ENCODE data around the gene PEX13. TPM values are rescaled to one million over a fixed set of nuclear protein-coding genes. Genes with fewer than 3 reads are reported as not detected.

The PEX13 gene
- total and polyA plus RNA-seq, 10 of the 15 experiments (the other 5 are each of a cell fraction or from before 2014, with no cell fraction given): 2.6 to 27.6 (median 17.8) TPM

DNA sequence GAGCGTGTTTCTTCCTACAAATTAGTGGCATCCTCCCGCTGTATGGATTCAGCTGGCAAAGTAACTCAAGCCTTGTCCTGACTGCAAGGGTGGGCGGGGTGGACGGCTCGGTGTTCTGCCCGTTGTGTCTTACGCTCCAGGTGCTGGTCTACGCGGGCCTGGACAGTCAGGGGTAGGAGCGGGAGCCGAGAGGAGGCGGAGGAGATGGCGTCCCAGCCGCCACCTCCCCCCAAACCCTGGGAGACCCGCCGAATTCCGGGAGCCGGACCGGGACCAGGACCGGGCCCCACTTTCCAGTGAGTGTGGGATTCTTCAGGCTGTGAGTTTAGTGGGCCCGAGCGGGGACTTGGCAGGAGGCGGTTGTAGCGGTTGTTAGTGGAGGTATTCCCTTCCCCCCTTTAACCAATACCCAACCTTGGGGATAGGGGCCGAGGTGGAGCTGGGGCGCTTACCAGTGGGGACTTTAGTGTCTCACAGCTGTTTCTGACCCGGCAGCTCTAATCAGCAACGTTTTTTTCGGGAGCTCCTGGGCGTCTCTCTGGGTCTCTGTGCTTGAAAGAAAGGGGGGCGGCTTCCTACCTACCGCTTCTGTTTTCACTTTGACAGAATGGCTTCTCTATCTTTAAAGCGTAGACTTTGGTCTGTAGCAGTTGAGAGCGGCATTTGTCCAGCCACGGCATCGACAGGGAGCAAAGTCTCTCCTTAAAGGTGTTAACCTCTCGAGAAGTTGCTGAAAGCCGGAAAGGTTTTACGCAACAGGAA is at the start of gene PEX13, which contains the start of gene PUS10 (continued):
- TF ChIP-seq, protein P1, sequence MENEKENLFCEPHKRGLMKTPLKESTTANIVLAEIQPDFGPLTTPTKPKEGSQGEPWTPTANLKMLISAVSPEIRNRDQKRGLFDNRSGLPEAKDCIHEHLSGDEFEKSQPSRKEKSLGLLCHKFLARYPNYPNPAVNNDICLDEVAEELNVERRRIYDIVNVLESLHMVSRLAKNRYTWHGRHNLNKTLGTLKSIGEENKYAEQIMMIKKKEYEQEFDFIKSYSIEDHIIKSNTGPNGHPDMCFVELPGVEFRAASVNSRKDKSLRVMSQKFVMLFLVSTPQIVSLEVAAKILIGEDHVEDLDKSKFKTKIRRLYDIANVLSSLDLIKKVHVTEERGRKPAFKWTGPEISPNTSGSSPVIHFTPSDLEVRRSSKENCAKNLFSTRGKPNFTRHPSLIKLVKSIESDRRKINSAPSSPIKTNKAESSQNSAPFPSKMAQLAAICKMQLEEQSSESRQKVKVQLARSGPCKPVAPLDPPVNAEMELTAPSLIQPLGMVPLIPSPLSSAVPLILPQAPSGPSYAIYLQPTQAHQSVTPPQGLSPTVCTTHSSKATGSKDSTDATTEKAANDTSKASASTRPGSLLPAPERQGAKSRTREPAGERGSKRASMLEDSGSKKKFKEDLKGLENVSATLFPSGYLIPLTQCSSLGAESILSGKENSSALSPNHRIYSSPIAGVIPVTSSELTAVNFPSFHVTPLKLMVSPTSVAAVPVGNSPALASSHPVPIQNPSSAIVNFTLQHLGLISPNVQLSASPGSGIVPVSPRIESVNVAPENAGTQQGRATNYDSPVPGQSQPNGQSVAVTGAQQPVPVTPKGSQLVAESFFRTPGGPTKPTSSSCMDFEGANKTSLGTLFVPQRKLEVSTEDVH (IDR thresholded peaks at IDR 0.05; ENCODE audit: low read depth, partially characterized antibody): no peak
- TF ChIP-seq TAF1 (IDR thresholded peaks at IDR 0.05; ENCODE audit: borderline replicate concordance, low read depth, low read length) (peak; percentile 46; the same call in 1 of the 2 replicates), IKZF1 (conservative IDR thresholded peaks at IDR 0.05) (peak; percentile 80), RAD51 (IDR thresholded peaks at IDR 0.05) (peak; percentile 89), GATAD2B (conservative IDR thresholded peaks at IDR 0.05; ENCODE audit: low read depth) (peak; percentile 67), BMI1 (IDR thresholded peaks at IDR 0.05; ENCODE audit: borderline replicate concordance) (no peak), YY1 (IDR thresholded peaks at IDR 0.05; ENCODE audit: low read depth, low read length) (peak; percentile 82), NR2C1 (IDR thresholded peaks at IDR 0.05) (no peak), TCF3 (IDR thresholded peaks at IDR 0.05; ENCODE audit: borderline replicate concordance, insufficient read depth, low read depth, low read length) (no peak), SP1 (IDR thresholded peaks at IDR 0.05; ENCODE audit: low read depth, low read length) (peak; percentile 41), EP300 (IDR thresholded peaks at IDR 0.05; ENCODE audit: borderline replicate concordance in 1 of 2, control insufficient read depth in 1 of 2, low read depth in 2 of 2, low read length in 2 of 2) (no peak), ZSCAN29 (IDR thresholded peaks at IDR 0.05) (peak; percentile 100)
- TF ChIP-seq, protein P2, sequence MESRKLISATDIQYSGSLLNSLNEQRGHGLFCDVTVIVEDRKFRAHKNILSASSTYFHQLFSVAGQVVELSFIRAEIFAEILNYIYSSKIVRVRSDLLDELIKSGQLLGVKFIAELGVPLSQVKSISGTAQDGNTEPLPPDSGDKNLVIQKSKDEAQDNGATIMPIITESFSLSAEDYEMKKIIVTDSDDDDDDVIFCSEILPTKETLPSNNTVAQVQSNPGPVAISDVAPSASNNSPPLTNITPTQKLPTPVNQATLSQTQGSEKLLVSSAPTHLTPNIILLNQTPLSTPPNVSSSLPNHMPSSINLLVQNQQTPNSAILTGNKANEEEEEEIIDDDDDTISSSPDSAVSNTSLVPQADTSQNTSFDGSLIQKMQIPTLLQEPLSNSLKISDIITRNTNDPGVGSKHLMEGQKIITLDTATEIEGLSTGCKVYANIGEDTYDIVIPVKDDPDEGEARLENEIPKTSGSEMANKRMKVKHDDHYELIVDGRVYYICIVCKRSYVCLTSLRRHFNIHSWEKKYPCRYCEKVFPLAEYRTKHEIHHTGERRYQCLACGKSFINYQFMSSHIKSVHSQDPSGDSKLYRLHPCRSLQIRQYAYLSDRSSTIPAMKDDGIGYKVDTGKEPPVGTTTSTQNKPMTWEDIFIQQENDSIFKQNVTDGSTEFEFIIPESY (IDR thresholded peaks at IDR 0.05): no peak
- TF ChIP-seq, protein P3, sequence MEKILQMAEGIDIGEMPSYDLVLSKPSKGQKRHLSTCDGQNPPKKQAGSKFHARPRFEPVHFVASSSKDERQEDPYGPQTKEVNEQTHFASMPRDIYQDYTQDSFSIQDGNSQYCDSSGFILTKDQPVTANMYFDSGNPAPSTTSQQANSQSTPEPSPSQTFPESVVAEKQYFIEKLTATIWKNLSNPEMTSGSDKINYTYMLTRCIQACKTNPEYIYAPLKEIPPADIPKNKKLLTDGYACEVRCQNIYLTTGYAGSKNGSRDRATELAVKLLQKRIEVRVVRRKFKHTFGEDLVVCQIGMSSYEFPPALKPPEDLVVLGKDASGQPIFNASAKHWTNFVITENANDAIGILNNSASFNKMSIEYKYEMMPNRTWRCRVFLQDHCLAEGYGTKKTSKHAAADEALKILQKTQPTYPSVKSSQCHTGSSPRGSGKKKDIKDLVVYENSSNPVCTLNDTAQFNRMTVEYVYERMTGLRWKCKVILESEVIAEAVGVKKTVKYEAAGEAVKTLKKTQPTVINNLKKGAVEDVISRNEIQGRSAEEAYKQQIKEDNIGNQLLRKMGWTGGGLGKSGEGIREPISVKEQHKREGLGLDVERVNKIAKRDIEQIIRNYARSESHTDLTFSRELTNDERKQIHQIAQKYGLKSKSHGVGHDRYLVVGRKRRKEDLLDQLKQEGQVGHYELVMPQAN (conservative IDR thresholded peaks at IDR 0.05): peak; percentile 62; the same call in 1 of the 2 replicates
- TF ChIP-seq, protein P4, sequence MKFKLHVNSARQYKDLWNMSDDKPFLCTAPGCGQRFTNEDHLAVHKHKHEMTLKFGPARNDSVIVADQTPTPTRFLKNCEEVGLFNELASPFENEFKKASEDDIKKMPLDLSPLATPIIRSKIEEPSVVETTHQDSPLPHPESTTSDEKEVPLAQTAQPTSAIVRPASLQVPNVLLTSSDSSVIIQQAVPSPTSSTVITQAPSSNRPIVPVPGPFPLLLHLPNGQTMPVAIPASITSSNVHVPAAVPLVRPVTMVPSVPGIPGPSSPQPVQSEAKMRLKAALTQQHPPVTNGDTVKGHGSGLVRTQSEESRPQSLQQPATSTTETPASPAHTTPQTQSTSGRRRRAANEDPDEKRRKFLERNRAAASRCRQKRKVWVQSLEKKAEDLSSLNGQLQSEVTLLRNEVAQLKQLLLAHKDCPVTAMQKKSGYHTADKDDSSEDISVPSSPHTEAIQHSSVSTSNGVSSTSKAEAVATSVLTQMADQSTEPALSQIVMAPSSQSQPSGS (IDR thresholded peaks at IDR 0.05; ENCODE audit: low read length): no peak
- TF ChIP-seq, protein P5, sequence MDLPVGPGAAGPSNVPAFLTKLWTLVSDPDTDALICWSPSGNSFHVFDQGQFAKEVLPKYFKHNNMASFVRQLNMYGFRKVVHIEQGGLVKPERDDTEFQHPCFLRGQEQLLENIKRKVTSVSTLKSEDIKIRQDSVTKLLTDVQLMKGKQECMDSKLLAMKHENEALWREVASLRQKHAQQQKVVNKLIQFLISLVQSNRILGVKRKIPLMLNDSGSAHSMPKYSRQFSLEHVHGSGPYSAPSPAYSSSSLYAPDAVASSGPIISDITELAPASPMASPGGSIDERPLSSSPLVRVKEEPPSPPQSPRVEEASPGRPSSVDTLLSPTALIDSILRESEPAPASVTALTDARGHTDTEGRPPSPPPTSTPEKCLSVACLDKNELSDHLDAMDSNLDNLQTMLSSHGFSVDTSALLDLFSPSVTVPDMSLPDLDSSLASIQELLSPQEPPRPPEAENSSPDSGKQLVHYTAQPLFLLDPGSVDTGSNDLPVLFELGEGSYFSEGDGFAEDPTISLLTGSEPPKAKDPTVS (IDR thresholded peaks at IDR 0.05; ENCODE audit: low read depth, low read length): no peak
- TF ChIP-seq, protein P6, sequence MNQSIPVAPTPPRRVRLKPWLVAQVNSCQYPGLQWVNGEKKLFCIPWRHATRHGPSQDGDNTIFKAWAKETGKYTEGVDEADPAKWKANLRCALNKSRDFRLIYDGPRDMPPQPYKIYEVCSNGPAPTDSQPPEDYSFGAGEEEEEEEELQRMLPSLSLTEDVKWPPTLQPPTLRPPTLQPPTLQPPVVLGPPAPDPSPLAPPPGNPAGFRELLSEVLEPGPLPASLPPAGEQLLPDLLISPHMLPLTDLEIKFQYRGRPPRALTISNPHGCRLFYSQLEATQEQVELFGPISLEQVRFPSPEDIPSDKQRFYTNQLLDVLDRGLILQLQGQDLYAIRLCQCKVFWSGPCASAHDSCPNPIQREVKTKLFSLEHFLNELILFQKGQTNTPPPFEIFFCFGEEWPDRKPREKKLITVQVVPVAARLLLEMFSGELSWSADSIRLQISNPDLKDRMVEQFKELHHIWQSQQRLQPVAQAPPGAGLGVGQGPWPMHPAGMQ (IDR thresholded peaks at IDR 0.05; ENCODE audit: borderline replicate concordance): no peak

Measured in GM12878 (cell line).